Measurements from ENCODE around the gene PARD3B. TPM values are rescaled to one million over a fixed set of nuclear protein-coding genes. Genes with fewer than 3 reads are reported as not detected.

Gene PARD3B
- total and polyA plus RNA-seq, 2 of the 13 experiments (the other 11 are each of a cell fraction or from before 2014, with no cell fraction given): 0.71 to 2.3 TPM

GRCh38 chr2:204880928-204881327, 335.7 kb downstream of the PARD3B start (continued):
- no peak for TF ChIP-seq POGK (CRISPR knock-in tag; conservative IDR thresholded peaks at IDR 0.05)
- no peak for TF ChIP-seq NFE2 (CRISPR knock-in tag; IDR thresholded peaks at IDR 0.05)
- TF ChIP-seq KMT2A (CRISPR knock-in tag; IDR thresholded peaks at IDR 0.05): no peak
- no peak for TF ChIP-seq DR1 (CRISPR knock-in tag; IDR thresholded peaks at IDR 0.05)

- H3K36me3 ChIP-seq (replicated peaks in 1 of 2; ENCODE audit: control insufficient read depth in 1 of 2, insufficient read depth in 2 of 2, low read length in 2 of 2): no peaks in the 10 kb centered on the region
- H2AFZ ChIP-seq (ENCODE audit: low read length): no peak overlapping the region
- H3K4me3 ChIP-seq (replicated peaks in 1 of 3; ENCODE audit: insufficient read depth in 1 of 3, low read depth in 2 of 3, low read length in 3 of 3): no peak overlapping the region
- DNase-seq (ENCODE audit: low spot score) (no peak), ATAC-seq (no peak), FAIRE-seq (no peak)
- 32% methylated on average over 4 of the region's 4 CpGs for WGBS (ENCODE audit: low lambda C conversion rate)
- intact Hi-C loops (cut with micrococcal nuclease; ENCODE audit: unreplicated experiment): no loop called here
- H3K9ac ChIP-seq (ENCODE audit: insufficient read depth, low read depth, low read length): no peak overlapping the region
- POLR2A ChIA-PET: no interaction called here
- in situ Hi-C loops (cut with HindIII; ENCODE audit: extremely low pct_ligation_motif_present, low pct_unique_long_range_greater_than_20kb): loop anchor here (10.0 kb wide), 1 partner anchor 793 kb away; no protein-coding TSS in a partner anchor
- BruUV-seq (replicated peaks): no TSS peak
- H3K9me3 ChIP-seq (ENCODE audit: low read length): peaks cover 20% of the 10 kb centered on the region; the same call in 1 of the 2 replicates
- TF ChIP-seq ZBTB4 (CRISPR knock-in tag; IDR thresholded peaks at IDR 0.05; ENCODE audit: borderline replicate concordance) (no peak), TRIM22 (IDR thresholded peaks at IDR 0.05) (no peak), HDAC6 (IDR thresholded peaks at IDR 0.05; ENCODE audit: low read depth, low read length) (no peak), ETV5 (CRISPR knock-in tag; IDR thresholded peaks at IDR 0.05; ENCODE audit: borderline replicate concordance) (no peak), HES4 (CRISPR knock-in tag; IDR thresholded peaks at IDR 0.05; ENCODE audit: borderline replicate concordance) (no peak), JUND (CRISPR knock-in tag; IDR thresholded peaks at IDR 0.05) (no peak), ZNF367 (CRISPR knock-in tag; IDR thresholded peaks at IDR 0.05; ENCODE audit: borderline replicate concordance) (no peak), KMT2A (CRISPR knock-in tag; IDR thresholded peaks at IDR 0.05) (no peak), NFE2L2 (IDR thresholded peaks at IDR 0.05; ENCODE audit: low read length) (no peak), NR2F2 (IDR thresholded peaks at IDR 0.05; ENCODE audit: borderline replicate concordance, low read depth) (no peak), REPIN1 (CRISPR knock-in tag; IDR thresholded peaks at IDR 0.05; ENCODE audit: borderline replicate concordance, low read depth) (no peak), MLX (CRISPR knock-in tag; IDR thresholded peaks at IDR 0.05) (no peak), BCL6 (CRISPR knock-in tag; IDR thresholded peaks at IDR 0.05) (no peak)
- no peak overlapping the region for H3K27ac ChIP-seq (ENCODE audit: extremely low read length, insufficient read depth, low read length)
- no peaks in the 10 kb centered on the region for H3K79me2 ChIP-seq (ENCODE audit: insufficient read depth, low read length)
- no peaks in the 10 kb centered on the region for H4K20me1 ChIP-seq (ENCODE audit: insufficient read depth, low read length)
- no peaks in the 10 kb centered on the region for H3K4me1 ChIP-seq (ENCODE audit: insufficient read depth, low read length)
- H3K27me3 ChIP-seq (ENCODE audit: control insufficient read depth in 1 of 2, insufficient read depth in 2 of 2, low read length in 2 of 2): no peaks in the 10 kb centered on the region
- no peak overlapping the region for H3K4me2 ChIP-seq (ENCODE audit: low read depth, low read length)
- CTCF ChIA-PET (ENCODE audit: low intra/inter-chr PET ratio, low total read pairs): no interaction called here
These were observed 336.4 kb downstream of the PARD3B start for GRCh38 chr2:204881655-204882054.

All from HepG2 (cell line).